NT2/D1 (cell line): ENCODE data around the gene NADK2.

Source experiments
- YY1 ChIP-seq: IDR thresholded peaks from 2 replicates; pipeline ENCODE4 v1.6.1; 2011; ENCODE audit not compliant: insufficient read length, insufficient read depth
- ZNF274 ChIP-seq: IDR thresholded peaks from 2 replicates; pipeline ENCODE4 v1.6.1; 2011; ENCODE audit warnings: mild to moderate bottlenecking, low read depth, low read length

DNA sequence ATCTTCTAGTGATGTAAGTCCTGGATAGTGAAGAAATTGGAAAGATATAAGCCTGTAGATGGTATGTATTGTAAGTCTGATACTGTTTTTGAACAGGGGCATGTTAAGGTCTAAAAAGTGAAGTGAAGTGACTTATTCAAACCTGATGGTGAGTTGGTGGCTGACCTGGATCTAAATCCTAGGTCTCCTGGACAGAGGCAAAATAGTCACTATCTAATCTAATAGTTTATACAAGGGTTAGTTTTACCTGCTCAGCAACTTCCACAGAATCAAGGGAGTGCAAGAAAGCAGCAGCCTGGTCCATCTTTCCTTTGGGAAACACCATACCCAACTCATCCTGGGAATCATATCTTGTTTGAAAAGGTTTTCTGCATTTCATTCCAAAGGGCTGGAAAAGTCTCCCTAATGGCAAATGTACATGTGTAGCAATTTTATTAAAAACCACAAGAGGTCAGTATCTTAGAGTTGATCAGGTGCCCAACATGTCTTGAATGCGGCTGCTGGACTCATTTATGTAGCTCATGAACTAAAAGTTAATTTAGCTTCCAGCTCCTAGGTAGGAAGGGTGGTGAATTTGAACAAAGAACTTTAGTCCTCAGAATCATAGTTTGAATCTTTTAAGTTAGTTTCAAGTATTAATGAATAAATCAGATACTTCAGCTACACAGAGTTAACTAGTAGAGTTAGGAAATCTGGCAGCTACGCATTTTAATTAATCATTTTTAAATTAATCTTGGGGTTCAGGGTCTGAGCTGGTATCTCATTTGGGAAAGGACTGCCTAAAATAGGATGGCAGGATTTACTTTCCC, 63.8 kb downstream of the NADK2 start:
- TF ChIP-seq ZNF274 (no peak), YY1 (no peak)
